ENCODE results near the gene MBTPS1.

MBTPS1 gene

GRCh38 chr16:84048871-84049270 lies 67.9 kb downstream of the MBTPS1 start:
- no peaks in the 10 kb centered on the region for H3K27me3 ChIP-seq (ENCODE audit: insufficient read depth, low read length)

GRCh38 chr16:84048270-84048669 lies 68.5 kb downstream of the MBTPS1 start:
- Histone ChIP-seq H3K4me3 (ENCODE audit: low read length) (no peak overlapping the region), H3K9ac (ENCODE audit: low read depth, low read length) (no peak overlapping the region), H3K9me3 (ENCODE audit: insufficient read depth, low read depth, low read length) (no peaks in the 10 kb centered on the region), H3K27ac (ENCODE audit: low read depth, low read length) (no peak overlapping the region), H3K27me3 (ENCODE audit: insufficient read depth, low read length) (no peaks in the 10 kb centered on the region; the same call in 1 of the 2 replicates), H3K36me3 (ENCODE audit: insufficient read depth, low read length) (peaks cover 5% of the 10 kb centered on the region), H3K4me1 (ENCODE audit: insufficient read depth, low read length) (peaks cover 10% of the 10 kb centered on the region)
- 86% methylated on average over 7 of the region's 7 CpGs for WGBS

More at GRCh38 chr16:84048871-84049270, 67.9 kb downstream of the MBTPS1 start:
- no peak overlapping the region for H3K9ac ChIP-seq (ENCODE audit: low read depth, low read length)
- H3K27ac ChIP-seq (ENCODE audit: low read depth, low read length), result no peak overlapping the region
- peaks cover 11% of the 10 kb centered on the region for H3K36me3 ChIP-seq (ENCODE audit: insufficient read depth, low read length)
- H3K4me1 ChIP-seq (ENCODE audit: insufficient read depth, low read length), result peaks cover 5% of the 10 kb centered on the region
- H3K9me3 ChIP-seq (ENCODE audit: insufficient read depth, low read depth, low read length), result no peaks in the 10 kb centered on the region
- WGBS, result 92% methylated on average over 13 of the region's 13 CpGs
- H3K4me3 ChIP-seq (ENCODE audit: low read length), result no peak overlapping the region

DNA sequence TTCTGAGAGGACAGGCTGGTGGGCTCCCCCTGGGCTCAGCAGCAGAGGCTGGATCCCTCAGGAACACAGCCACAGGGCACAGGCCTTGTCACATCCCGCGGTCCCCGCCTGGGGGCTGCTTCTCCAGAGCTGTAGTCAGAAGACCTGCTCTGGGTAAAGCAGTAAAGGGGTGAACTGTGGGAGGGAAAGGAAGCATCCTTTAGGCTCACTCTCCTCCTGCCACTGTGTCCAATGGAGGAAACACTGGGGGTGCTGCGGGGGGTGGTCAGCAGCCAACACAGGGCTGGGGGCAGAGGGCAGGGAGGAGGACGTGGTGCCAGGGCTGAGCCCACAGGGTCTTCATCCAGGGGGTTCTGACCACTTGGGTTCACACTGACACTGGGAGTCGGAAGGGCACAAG lies 69.1 kb downstream of the MBTPS1 start:
- Histone ChIP-seq H3K4me1 (ENCODE audit: insufficient read depth, low read length) (peaks cover 15% of the 10 kb centered on the region), H3K27me3 (ENCODE audit: insufficient read depth, low read length) (no peaks in the 10 kb centered on the region; the same call in 1 of the 2 replicates), H3K4me3 (ENCODE audit: low read length) (no peak overlapping the region), H3K36me3 (ENCODE audit: insufficient read depth, low read length) (no peaks in the 10 kb centered on the region; the same call in 1 of the 2 replicates), H3K9me3 (ENCODE audit: insufficient read depth, low read depth, low read length) (no peaks in the 10 kb centered on the region), H3K27ac (ENCODE audit: low read depth, low read length) (no peak overlapping the region), H3K9ac (ENCODE audit: low read depth, low read length) (no peak overlapping the region)
- 86% methylated on average over 6 of the region's 6 CpGs for WGBS

DNA sequence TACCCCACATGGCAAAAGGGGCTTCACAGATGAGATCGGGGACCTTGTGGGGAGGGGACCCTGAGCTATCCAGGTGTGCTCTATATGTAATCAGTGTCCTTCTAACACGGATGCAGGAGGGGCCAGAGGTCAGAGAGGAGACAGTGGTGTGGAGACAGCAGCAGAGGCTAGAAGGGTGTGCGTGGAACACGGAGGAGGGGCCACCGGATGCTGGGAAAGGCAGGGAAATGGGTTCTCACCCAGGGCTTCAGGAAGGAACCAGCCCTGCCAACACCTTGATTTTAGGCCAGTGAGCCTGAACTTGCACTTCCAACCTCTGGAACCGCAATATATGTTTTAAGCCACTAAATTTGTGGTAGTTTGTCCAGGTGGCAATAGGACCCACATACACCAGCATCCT lies 69.5 kb downstream of the MBTPS1 start:
- WGBS, result 93% methylated on average over 6 of the region's 6 CpGs
- H3K4me1 ChIP-seq (ENCODE audit: insufficient read depth, low read length), result peaks cover 18% of the 10 kb centered on the region

DNA sequence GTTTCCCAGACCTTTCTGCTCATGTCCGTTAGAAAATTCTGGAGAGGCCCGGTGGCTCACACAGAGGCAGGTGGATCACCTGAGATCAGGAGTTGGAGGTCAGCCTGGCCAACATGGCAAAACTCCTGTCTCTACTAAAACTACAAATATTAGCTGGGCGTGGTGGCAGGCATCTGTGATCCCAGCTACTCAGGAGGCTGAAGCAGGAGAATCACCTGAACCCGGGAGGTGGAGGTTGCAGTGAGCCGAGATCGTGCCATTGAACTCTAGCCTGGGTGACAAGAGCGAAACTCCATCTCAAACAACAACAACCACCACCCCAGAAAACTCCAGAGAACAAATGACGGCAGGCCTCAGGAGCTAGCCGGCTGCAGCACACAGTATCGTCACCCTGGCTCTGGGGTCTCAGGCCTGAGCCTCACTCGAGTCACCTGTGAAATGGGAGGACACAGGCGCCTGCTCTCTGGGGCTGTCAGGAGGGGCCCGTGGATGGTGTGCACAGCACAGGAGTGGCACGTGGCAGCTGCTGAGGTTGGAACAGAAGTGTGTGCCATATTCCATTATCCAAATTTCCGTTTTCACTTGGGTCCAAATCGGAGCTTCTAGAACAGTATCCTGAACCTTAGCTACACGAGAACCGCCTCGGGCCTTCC lies 70.8 kb downstream of the MBTPS1 start:
- no peak overlapping the region for H3K9ac ChIP-seq (ENCODE audit: low read depth, low read length)
- no peaks in the 10 kb centered on the region; the same call in 1 of the 2 replicates for H3K27me3 ChIP-seq (ENCODE audit: insufficient read depth, low read length)
- no peak overlapping the region for H3K27ac ChIP-seq (ENCODE audit: low read depth, low read length)
- WGBS, result 93% methylated on average over 19 of the region's 19 CpGs
- H3K4me1 ChIP-seq (ENCODE audit: insufficient read depth, low read length), result peaks cover 18% of the 10 kb centered on the region
- H3K4me3 ChIP-seq (ENCODE audit: low read length), result no peak overlapping the region
- no peaks in the 10 kb centered on the region for H3K9me3 ChIP-seq (ENCODE audit: insufficient read depth, low read depth, low read length)
- no peaks in the 10 kb centered on the region for H3K36me3 ChIP-seq (ENCODE audit: insufficient read depth, low read length)

More for the DNA sequence above, 69.5 kb downstream of the MBTPS1 start:
- no peaks in the 10 kb centered on the region; the same call in 1 of the 2 replicates for H3K27me3 ChIP-seq (ENCODE audit: insufficient read depth, low read length)
- no peak overlapping the region for H3K9ac ChIP-seq (ENCODE audit: low read depth, low read length)
- no peaks in the 10 kb centered on the region for H3K36me3 ChIP-seq (ENCODE audit: insufficient read depth, low read length)
- H3K27ac ChIP-seq (ENCODE audit: low read depth, low read length), result no peak overlapping the region
- H3K4me3 ChIP-seq (ENCODE audit: low read length), result no peak overlapping the region
- no peaks in the 10 kb centered on the region for H3K9me3 ChIP-seq (ENCODE audit: insufficient read depth, low read depth, low read length)

DNA sequence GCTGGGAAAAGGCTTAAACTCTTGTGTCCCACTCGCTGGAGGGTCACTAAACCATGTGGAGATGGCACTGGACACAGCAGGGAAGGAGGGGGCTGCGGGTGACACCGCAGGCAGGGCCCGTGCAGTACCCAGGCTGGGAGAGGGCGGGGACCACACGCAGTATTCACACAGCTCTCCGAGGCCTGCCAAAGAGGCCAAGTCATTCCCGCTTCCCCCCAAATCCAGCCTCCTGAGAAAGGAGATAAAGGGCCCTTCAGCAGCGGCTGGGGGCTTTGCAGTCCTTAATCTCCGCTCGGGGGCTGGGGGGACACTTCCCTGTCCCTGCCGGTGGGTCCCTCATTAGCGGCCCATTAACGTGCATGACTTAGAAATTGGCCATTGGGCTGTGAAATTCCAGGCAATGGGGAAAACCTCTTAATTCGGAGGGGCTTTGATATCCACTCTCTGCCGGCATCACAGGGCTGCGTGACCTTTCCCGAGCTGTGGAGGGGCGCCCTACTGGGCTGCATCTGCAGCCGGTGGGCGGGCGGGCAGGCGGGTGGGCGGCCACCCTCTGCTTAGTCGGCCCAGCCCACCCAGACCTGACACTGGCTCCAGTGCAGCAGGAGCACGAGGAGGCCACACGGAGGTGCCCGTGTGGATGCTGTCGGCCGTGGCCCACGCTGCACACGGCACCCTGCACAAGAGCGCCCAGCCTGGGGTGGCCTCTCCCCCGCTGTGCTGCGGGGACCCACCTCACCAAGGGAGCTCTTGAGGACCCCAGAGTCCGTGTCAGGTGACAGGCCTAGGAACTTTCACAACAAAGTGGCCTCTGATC lies 71.5 kb downstream of the MBTPS1 start:
- Histone ChIP-seq H3K27ac (ENCODE audit: low read depth, low read length) (no peak overlapping the region), H3K9me3 (ENCODE audit: insufficient read depth, low read depth, low read length) (no peaks in the 10 kb centered on the region), H3K4me3 (ENCODE audit: low read length) (no peak overlapping the region), H3K36me3 (ENCODE audit: insufficient read depth, low read length) (no peaks in the 10 kb centered on the region), H3K9ac (ENCODE audit: low read depth, low read length) (no peak overlapping the region), H3K4me1 (ENCODE audit: insufficient read depth, low read length) (peaks cover 18% of the 10 kb centered on the region), H3K27me3 (ENCODE audit: insufficient read depth, low read length) (no peaks in the 10 kb centered on the region; the same call in 1 of the 2 replicates)
- 67% methylated on average over 36 of the region's 36 CpGs for WGBS

GRCh38 chr16:84044118-84044488 lies 72.6 kb downstream of the MBTPS1 start:
- H3K9ac ChIP-seq (ENCODE audit: low read depth, low read length), result no peak overlapping the region

GRCh38 chr16:84043486-84044117 lies 73.1 kb downstream of the MBTPS1 start:
- Histone ChIP-seq H3K36me3 (ENCODE audit: insufficient read depth, low read length) (no peaks in the 10 kb centered on the region), H3K27me3 (ENCODE audit: insufficient read depth, low read length) (no peaks in the 10 kb centered on the region; the same call in 1 of the 2 replicates), H3K4me3 (ENCODE audit: low read length) (no peak overlapping the region), H3K9ac (ENCODE audit: low read depth, low read length) (no peak overlapping the region), H3K27ac (ENCODE audit: low read depth, low read length) (no peak overlapping the region; the same call in 1 of the 2 replicates), H3K4me1 (ENCODE audit: insufficient read depth, low read length) (peaks cover 18% of the 10 kb centered on the region), H3K9me3 (ENCODE audit: insufficient read depth, low read depth, low read length) (no peaks in the 10 kb centered on the region)
- 25% methylated on average over 18 of the region's 18 CpGs for WGBS

More at GRCh38 chr16:84044118-84044488, 72.6 kb downstream of the MBTPS1 start:
- Histone ChIP-seq H3K9me3 (ENCODE audit: insufficient read depth, low read depth, low read length) (no peaks in the 10 kb centered on the region), H3K4me1 (ENCODE audit: insufficient read depth, low read length) (peaks cover 18% of the 10 kb centered on the region), H3K27ac (ENCODE audit: low read depth, low read length) (no peak overlapping the region), H3K36me3 (ENCODE audit: insufficient read depth, low read length) (no peaks in the 10 kb centered on the region), H3K27me3 (ENCODE audit: insufficient read depth, low read length) (no peaks in the 10 kb centered on the region; the same call in 1 of the 2 replicates), H3K4me3 (ENCODE audit: low read length) (no peak overlapping the region)
- WGBS, result 45% methylated on average over 5 of the region's 5 CpGs

- Histone ChIP-seq H3K4me3 (ENCODE audit: low read length) (no peak overlapping the region), H3K36me3 (ENCODE audit: insufficient read depth, low read length) (no peaks in the 10 kb centered on the region), H3K9ac (ENCODE audit: low read depth, low read length) (no peak overlapping the region), H3K27me3 (ENCODE audit: insufficient read depth, low read length) (no peaks in the 10 kb centered on the region; the same call in 1 of the 2 replicates), H3K9me3 (ENCODE audit: insufficient read depth, low read depth, low read length) (no peaks in the 10 kb centered on the region), H3K27ac (ENCODE audit: low read depth, low read length) (no peak overlapping the region; the same call in 1 of the 2 replicates), H3K4me1 (ENCODE audit: insufficient read depth, low read length) (peaks cover 18% of the 10 kb centered on the region)
- 37% methylated on average over 22 of the region's 22 CpGs for WGBS
Observed at GRCh38 chr16:84042879-84043485, 73.8 kb downstream of the MBTPS1 start.

DNA sequence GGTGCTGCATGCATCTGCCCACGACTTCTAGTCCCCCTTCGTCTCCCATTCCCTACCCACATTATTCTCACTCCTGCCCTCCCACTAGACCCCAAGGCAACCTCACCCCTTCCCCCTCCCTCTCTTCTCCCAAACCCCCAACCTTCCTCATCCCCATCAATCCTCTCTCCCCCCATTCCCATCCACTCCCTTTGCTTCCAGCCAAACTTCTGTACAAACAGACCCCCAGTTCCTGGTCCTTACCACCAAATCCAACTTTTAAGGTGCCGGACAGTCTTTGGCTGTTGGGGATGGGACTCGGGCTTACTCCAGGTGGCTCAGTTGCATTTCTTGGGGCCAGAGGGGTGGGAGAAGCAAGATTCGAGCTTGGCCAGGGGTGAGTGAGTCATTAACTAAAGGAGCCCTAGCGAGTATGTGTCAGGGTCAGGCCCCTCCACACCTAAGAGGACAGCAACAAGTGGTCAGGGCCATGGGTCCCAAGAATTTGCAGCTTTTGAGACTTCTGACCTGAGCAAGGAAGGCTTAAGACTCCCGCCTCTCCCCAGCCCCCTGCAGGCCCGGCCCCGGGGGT lies 74.3 kb downstream of the MBTPS1 start, which contains the start of gene SLC38A8:
Gene SLC38A8, minus strand, starts transcription at position 488 of the 571 bp plus-strand sequence. CDS start 638 bp downstream, outside the sequence.
- no peaks in the 10 kb centered on the region for H3K9me3 ChIP-seq (ENCODE audit: insufficient read depth, low read depth, low read length)
- no peaks in the 10 kb centered on the region for H3K36me3 ChIP-seq (ENCODE audit: insufficient read depth, low read length)
- H3K9ac ChIP-seq (ENCODE audit: low read depth, low read length), result no peak within 1 kb of the TSS
- H3K27me3 ChIP-seq (ENCODE audit: insufficient read depth, low read length), result no peaks in the 10 kb centered on the region; the same call in 1 of the 2 replicates
- H3K4me3 ChIP-seq (ENCODE audit: low read length), result no peak within 1 kb of the TSS
- peaks cover 18% of the 10 kb centered on the region for H3K4me1 ChIP-seq (ENCODE audit: insufficient read depth, low read length)
- no peak within 1 kb of the TSS; the same call in 1 of the 2 replicates for H3K27ac ChIP-seq (ENCODE audit: low read depth, low read length)
- WGBS, result 58% methylated on average over 9 of the region's 9 CpGs

Data from HUES64 (cell line).